GM19397 (cell line): Measurements from ENCODE around the gene PTMA.
A peak's percentile ranks its signal among the peaks of the same experiment; 100 is the strongest.

Source experiments
- ATAC-seq: cut with Tn5 transposase; IDR thresholded peaks from one replicate; pipeline ENCODE4 v1.9.1; 2021; ENCODE audit warnings: mild to moderate bottlenecking, moderate library complexity; ENCODE audit not compliant: unreplicated experiment

PTMA gene

GRCh38 chr2:231674587-231675338, 33.6 kb upstream of the PTMA start:
- ATAC-seq = peak; percentile 23

- ATAC-seq = no peak
Observed at GRCh38 chr2:231676243-231676642, 32.1 kb upstream of the PTMA start.

GRCh38 chr2:231677632-231678104, 30.7 kb upstream of the PTMA start:
- no peak for ATAC-seq

GRCh38 chr2:231679908-231680284, 28.4 kb upstream of the PTMA start:
- ATAC-seq = no peak

- ATAC-seq = no peak
Observed at GRCh38 chr2:231680285-231680991, 27.9 kb upstream of the PTMA start.

- ATAC-seq = peak; percentile 69
Observed at GRCh38 chr2:231680992-231681852, 27.1 kb upstream of the PTMA start.

GRCh38 chr2:231682603-231683291, 25.6 kb upstream of the PTMA start:
- ATAC-seq = no peak

- ATAC-seq = no peak
Observed at GRCh38 chr2:231683292-231684235, 24.8 kb upstream of the PTMA start.

GRCh38 chr2:231684314-231685223, 23.8 kb upstream of the PTMA start:
- ATAC-seq = no peak

GRCh38 chr2:231685349-231686191, 22.8 kb upstream of the PTMA start:
- no peak for ATAC-seq

- ATAC-seq = no peak
Observed at GRCh38 chr2:231686192-231687100, 21.9 kb upstream of the PTMA start.

- peak; percentile 68 for ATAC-seq
Observed at GRCh38 chr2:231687133-231687852, 21.0 kb upstream of the PTMA start.

GRCh38 chr2:231687961-231688360, 20.4 kb upstream of the PTMA start:
- no peak for ATAC-seq

GRCh38 chr2:231688719-231689118, 19.6 kb upstream of the PTMA start:
- ATAC-seq = no peak

- no peak for ATAC-seq
Observed at GRCh38 chr2:231689124-231689893, 19.0 kb upstream of the PTMA start.
